HG03139 (cell line): ENCODE results near the gene HOXB7.

Experiments
- ATAC-seq: cut with Tn5 transposase; IDR thresholded peaks from one replicate; pipeline ENCODE4 v1.9.1; 2021; ENCODE audit not compliant: unreplicated experiment

The HOXB7 gene

DNA sequence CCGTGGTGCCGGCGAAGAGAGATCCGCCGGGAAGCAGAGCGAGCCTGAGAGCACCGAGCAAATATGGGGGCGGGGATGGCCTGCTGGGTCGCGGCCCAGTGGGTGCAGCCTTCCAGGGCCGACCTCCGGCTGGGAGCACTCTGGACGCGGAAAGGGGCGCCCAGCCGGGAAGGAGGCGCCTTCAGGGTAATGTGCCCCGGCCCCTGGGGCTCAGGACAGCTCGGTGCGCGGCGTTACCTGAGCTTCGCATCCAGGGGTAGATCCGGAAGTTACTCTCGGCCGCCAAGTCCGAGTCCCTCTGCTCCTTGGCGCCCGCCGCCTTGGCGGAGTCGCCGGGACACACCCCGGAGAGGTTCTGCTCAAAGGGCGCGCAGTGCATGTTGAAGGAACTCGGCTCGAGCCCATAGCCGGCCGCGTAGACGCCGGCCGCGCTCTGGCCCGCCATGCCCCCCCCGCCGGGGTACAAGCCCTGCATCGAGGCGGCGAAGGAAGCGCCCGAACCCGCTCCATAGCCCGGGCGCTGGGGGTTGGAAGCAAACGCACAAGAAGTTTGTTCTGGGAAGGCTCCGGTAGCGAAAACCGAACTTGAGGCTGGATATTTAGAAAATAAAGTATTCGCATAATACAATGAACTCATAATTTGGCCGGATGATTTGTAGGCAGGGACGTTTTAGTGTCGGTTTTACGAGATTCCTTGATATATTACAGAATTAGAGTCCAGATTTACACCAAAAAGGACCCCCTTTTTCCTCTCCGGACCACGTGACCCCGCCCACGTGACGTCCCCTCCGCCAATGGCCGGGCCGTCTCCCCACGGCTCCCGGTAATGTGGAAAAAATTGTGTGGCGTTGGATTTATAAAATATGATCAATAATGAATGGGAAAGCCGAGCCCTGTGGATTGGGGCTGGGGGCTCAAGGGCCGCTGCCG is at the start of gene HOXB7:
TSS of gene HOXB7 (minus strand) at position 736 of the 930 bp plus-strand sequence. CDS start at position 637, 99 bp downstream.
- ATAC-seq = no peak

DNA sequence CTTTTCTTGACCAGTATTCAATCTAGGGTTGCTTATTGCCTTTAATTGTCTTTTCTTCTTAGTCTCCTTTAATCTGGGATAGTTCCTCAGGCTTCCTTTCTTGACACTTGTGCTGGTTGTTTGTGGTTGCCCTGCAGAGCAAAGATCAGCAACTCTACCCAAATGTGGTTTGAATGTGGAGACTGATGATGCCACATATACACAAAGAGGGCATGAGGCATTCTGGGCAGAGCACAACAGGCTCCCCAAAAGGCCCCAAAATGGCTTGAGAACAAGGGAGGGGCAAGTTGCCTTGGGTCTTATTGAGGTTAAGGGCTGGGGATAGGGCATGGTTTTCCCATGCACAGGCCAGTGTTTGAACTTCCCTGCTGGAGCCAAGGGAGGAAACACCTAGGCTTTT is 45.1 kb upstream of the HOXB7 start:
- ATAC-seq = no peak

DNA sequence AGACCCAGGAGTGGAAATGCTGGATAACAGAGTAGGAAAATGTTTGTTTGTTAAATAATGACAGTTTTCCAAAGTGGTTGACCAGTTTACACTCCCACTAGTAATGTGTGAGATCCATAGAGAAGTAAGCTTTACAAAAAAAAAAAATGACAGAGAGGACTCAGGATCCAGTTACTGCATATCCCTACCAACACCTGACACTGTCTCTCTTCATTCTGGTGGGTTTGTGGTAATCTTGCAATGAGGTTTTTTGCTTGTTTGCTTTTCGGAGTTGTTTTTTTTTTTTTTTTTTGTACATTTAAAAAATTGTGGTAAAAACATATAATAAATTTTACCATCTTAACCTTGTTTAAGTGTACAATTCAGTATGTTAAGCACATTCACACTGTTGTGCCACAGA is 38.9 kb upstream of the HOXB7 start:
- ATAC-seq = no peak

DNA sequence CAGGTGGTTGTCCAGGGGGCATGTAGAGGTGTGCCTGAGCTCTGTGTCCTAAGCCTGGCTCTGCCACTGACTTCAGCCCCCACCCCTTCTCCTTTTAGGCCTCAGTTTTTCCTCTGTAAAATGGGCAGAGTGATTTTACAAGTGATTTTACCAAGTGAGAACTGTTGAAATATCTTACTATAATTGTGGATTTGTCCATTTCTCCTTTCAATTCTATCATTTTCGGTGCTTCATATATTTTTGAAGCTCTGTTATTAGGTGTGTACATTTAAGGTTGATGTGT is 37.1 kb upstream of the HOXB7 start:
- ATAC-seq = no peak

DNA sequence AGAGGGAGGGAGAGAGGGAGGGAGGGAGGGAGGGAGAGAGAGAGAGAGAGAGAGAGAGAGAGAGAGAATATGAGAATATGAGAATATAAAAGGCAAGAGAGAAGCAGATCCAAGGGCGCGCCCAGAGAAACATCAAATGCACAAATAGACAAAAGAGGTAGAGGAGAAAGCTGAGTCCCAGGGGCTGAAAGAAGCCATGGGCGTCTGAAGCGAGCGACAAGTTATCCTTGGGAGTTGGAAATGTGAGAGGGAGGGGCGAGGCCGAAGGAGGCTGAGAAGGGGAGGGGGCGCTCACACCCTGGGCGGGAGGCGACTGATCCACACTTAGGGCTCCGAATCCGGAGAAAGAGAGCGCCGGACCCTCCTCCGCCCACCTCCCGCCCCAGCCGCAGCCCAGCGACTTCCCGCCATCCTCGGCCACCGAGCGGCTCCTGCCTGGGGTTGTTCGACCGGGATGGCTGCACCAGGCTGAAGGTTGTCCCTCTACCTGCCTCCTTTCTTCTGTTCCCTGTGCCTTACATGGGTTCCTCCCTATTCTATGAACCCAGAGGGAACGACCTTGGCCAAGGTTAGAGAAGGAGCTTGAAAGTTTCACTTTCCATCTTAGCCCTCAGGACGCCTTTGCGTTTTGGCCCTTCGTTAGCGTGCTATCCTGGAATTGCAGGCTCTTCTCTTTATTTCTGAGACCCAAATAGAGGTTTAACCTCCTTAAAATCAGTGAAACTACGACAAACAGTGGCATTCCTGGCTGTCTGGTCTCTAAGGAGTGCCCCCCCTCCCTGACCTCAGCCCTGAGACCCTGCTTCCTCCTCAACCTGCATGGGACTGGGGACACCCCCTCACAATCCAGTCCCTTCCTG is 36.5 kb upstream of the HOXB7 start:
- no peak for ATAC-seq

DNA sequence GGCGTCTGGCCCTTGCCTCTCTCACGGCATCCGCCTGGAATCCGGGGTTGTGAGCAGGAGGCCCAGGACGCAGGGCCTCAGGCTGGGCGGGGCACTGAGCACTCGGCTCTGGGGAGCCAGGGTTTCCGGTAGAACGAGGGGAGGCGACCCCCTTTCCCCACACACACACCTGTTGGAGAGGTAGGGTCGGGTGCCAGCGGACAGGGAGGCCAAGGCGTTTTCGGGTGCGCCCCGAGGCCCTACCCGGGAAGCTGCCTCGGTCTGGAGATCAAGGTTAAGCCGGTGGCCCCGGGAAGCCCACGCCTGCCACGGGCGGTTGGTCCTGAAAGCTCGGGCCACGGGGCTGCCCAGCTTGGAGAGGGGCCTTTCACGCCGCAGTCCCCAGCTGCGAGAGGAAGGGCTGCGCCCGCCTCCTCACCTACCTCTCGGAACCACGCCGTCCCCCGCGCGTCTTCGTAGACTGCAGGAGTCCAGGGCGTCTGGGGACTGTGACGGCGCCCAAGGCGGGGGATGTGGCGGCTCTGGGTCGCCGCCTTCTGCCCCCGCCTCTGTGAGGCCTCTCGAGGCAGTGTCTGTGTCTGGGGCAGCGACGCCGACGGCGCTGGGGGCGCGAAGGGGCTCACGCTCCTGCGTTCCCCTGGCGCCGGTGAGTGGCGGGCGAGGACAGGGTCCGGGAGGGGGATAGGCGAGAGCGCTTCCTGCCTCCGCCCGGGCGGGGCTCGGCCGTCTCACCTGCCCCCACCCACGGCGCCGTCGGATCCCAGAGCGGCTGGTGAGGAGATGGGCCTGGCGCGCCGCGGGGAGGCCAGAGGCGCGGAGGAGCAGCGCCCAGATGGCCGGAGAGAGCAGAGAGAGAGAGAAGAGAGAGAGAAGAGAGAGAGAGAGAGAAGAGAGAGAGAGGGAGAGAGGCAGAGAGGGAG is 35.6 kb upstream of the HOXB7 start:
- no peak for ATAC-seq

DNA sequence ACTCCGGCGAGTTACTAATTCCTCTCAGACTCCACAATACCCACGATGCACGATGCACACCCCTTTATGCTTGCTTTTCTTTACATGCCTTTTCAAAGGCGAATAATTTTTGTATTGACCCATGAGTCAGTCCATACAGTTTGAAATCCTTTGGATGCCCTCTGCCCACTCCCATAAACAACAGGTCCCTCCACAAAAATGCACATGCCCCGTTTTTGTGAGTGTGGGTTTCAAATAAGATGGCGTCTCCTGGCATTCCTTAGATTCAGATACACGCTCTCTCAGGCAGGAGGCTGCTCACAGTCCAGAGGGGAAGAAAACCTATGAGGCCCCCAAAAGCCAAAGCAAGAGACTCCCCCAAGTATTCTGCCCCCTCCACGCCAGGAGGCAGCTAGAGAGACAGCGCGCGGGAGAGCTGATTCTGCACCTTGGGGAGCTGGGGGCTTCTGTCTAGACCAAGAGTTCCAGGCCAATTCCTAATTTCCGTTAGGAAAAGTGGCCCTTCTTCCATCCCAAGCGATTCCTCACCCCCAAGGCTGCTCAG is 34.9 kb upstream of the HOXB7 start:
- no peak for ATAC-seq

DNA sequence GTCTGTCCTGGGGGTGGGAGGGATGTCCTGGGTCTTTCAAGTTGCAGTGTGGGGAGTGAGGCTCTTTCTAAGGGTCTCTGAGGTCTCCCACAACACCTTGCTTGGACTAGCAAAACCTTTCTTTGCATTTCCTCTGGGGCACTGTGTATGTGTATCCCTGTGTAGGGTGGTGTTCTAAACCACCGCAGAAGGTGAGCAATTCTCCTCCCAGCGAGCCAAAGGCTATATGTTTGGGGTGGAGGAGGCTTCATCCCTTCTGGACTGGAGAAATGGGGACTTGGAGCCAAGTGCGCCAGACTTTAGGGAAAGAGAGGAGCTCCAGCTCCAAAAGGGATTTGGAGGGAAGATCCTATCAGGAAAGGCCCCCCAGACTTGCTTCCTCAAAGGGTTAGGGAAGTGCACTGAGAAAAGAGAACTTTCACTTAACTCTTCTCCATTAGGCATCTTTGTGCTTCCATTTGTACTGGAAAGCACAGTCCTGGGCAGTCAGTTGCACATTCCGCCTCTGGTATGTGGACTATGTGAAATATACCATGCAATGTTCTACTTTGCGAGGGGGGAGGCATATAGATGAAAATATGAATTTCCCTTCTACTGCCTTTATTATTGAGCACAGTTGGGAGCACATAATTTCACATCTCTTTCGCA is 34.2 kb upstream of the HOXB7 start:
- no peak for ATAC-seq

DNA sequence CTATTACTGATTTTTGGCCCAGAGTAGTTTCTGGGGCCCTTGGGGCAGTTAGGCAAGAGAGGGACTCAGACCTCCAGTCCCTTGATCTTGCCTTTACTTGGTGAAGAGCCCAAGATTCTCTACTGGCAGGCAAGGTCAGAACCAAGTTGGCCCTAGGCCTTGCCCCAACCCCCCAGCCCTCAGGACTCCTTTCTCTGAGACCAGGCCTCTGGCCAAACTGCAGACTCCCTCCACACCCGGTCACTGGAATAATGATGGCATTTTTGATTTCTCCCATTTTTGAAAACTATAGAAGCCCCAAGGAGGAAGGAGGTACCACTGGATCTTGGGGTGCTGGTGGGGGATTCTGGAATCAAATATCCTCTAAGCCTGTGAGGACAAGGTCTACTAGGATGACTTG is 33.3 kb upstream of the HOXB7 start:
- no peak for ATAC-seq

DNA sequence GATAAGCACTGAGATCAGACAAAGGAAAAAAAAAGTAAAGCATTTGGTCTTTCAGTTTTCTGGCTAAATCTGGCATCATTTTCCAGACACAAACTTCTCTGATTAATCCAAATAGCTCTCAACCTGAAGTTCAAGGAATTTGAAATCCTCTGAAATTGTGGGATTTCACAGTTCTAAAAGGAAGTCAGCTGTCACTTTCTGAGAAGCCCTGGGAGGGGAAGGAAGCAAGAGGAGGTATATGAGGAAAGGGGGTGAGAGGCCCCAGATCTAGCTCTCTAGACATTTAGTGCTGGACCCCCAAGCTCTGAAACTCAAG is 32.8 kb upstream of the HOXB7 start:
- no peak for ATAC-seq

DNA sequence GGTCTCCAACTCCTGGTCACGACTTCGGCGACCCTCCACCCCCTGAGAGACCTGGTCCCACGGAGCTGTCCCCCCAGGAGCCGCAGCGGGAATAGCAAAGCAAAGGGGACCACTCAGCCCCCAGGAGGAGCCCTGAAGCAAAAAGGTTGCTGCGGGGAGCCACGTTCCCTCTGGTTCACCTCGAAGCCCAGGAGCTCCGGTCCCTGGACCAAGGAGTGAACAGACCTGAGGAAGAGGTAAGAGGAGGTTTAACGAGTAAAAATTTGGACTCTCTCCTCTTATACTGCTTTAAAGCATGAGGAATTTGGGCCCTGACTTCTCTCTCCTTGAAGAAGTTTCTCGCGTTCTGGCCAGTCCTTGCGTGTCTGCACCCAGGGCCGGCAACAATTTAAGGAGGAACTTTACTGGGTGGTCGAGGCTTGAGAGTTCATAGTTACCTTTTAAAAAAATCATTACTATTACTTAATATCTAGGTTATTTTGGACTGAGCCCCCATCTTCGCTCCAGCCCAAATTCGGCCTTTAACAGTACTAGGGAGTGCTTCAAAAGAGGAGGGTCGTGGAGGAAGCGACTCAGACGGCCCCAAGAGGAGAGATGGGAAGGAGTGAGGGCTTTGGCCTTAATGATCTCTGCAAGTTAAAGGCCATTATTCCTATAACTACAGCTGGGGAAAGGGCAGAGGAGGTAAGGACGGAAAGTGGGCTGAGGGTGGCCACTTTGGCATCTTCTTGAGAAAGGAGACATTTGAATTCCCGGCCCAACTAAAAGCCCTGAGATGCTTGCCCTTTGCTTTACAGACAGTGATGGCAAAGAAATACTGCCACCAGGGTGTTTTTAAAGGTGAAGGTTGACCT is 32.3 kb upstream of the HOXB7 start:
- ATAC-seq = no peak

DNA sequence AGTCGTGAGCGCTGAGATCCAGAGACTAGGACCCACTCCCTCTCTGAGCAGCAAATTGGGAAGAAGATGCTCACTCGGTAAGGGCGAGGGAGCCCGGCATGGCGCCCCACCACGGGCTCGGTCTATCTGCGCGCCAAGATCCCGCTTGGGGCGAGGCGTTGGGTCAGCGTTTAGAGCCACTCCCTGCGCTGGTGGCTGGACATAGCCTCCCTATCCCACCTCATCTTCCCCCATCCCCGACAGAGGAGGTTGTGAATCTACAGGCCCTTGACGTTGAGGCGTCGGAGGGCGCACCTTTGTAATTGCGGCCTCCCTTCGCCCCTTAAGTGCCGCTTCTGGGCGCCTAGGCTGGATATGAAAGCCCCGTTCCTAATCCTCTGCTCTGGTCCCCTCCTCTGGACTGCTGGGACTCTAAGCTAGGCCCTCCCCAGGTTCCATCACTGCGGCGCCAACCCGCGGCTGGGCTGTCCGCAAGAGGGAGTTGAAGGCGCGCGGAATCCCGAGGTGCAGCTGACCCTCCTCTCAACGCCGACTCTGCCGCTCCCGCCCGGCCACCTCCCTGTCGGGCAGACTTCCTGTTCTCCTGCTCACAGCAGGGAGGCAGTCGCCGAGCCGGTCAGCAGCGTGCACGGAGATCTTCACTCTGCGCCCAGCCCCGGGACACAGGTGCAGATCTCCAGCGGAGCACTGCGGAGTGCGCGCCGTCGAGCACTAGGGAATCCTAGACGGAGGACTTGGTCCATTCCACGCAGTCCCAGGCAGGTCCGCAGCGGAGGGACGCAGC is 31.4 kb upstream of the HOXB7 start:
- ATAC-seq = no peak

DNA sequence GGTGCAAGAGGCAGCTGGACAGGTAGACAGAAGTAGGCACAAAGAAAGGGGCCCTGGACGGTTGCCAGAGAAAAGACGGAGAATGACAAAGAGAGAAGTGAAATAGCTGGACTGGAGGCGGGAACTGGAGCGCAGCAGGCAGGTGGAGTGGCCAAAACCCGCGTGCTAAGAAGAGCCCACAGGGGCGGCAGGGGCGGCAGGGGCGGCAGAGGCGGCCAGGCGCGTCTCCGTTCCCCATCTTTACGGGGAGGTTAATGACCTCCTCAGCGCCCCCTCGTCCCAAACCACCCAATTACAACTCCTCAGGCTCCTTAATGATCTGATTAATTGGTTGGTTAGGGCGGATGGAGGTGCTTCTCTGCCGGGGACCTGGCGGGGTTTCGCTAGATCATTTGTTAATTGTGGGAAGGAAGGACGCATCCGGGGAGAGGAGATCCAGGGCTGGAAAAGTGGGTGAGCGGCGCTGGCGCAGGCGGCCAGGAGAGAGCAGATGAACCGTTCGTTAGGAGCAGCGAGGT is 30.8 kb upstream of the HOXB7 start:
- ATAC-seq = no peak

DNA sequence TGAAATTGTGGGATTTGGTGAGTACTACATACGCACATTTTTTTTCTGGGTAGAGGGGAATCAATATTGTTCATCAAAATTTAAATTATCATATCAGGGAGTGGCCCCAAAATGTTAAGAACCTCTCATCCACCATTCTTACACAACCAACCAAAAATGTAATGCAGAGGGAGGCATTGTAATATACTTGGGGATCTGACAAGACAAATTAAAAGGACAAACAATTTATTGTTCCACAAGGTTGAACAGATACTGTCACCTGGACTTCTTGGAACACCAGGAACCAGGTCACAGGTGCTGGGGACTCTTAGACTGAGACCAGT is 30.0 kb upstream of the HOXB7 start:
- ATAC-seq = no peak

DNA sequence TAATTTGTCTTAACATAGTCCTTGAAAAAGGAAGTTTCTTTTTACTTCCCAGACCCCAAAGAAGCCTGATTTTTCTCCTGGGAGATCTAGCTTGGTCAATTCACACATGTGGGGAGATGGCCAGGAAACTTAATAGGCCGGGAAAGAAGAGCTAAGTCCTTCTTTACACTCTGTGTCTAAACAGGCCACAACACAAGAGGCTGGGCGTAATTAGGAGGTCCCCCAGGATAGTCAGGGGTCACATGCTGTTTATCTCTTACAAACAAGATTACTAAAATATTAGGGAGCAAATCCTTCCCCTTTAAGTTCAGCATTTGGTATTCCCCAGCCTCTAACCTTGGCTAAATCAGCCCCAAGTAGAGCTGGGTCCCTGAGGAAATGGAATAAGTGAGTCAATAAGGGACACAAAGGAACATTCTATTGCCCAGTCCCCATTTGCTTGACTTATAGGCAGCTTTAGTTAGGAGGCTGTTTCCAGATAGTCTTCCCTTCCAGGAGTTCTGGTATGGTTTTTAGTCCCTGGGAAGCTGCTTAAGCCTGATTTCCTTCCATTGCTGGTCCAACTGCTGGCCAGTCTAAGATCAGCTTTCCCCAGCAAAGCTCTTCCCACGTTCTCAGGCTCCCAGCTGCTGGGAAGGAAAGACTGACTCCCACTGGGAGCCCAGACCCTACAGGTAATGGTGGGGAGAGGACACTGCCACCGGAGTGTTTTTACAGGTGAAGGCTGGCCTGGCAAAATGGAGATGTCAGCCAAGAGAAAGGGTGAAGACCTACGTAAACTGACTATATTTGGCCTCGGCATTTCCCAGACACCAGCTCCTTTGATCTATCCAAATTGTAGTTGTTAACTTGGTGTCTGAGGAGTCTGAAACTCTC is 29.4 kb upstream of the HOXB7 start:
- no peak for ATAC-seq

DNA sequence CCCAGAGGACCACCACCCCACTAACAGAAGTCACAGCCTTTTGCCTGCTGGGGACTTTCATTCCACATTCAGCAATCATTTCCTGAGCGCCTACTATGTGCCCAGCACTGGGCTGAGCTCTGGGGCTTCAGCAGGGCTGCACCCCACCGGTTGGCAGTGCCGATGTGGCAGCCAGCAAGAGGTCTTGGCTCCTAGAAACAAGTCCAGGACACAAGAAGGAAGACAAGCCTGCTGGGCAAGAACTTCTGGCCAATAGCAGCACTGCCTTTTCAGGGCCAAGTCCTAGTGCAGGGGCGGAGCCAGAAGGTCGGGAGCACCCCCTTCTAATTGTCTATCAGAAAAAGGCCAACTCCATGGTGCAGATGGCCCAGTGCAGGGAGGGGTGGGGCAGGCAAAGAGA is 28.3 kb upstream of the HOXB7 start:
- ATAC-seq = no peak

DNA sequence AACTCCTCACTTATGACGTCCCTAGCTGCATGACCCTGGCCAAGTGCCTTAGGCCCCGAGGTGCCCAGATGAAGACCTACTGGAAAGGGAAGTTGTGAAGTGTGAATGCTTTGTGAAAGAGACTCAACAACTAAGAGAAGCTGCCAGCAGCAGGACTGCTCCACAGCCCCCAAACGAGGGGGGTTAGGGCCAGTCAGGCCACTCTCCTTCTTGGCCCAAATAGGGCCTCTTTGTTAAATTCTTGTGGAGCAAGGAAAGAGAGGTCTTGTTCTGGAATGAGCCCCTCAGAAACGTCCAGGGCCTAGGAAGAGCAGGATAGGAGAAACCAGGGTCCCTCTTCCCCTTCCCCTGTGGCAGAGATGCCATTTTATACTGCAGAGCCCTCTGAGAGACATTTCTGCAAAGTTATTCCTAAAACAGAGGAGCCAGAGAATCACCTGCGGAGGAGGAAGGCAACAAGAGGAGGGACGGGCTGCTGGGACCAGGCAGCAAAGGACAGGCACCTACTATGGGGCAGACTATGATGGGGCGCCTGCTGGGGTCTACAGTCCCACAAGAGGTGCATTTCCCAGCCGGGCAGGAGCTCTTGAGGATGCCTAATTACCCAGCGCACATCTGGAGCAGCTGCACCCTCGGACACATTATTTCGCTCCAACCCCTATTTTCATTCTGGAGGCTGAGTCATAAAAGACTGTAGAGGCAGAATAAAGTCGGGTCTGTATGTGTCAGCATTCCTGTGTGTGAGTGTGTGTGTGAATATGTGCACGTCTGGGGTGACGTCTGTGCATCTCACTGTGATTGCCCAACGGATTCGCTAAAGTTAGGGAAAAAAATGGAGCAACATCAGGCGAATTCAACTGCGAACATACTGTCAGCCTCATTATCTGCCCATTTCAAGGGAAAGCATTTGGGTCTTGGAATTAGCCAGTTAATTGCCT is 26.8 kb upstream of the HOXB7 start:
- ATAC-seq = no peak
